ENCODE data around the gene TRAPPC5.

Gene TRAPPC5

GRCh38 chr19:7676376-7676775 is 4.3 kb upstream of the TRAPPC5 start:
- no peak for DNase-seq (ENCODE audit: low spot score)

DNA sequence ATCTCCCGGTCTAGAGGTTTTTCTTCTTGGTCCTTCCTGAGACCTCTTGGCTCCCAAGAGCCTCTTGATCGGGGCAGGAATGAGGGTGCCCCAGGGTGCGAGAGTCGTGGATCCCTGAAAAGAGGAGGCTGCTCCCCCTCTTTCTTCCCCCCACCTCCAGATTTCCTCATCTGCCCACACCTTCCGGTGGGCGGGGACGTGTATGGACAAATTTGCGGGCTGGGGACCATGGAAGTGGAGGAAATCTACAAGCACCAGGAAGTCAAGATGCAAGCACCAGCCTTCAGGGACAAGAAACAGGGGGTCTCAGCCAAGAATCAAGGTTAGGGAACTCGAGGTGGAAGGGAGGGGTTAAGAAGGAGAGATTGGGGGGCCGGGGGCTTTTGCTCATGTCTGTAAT is 3.8 kb upstream of the TRAPPC5 start, which contains the start of gene MCEMP1:
TSS of gene MCEMP1 (plus strand) at position 237 of the 400 bp plus-strand sequence. CDS start at position 268, 31 bp downstream.
- no peak for DNase-seq (ENCODE audit: low spot score)

- no peak for DNase-seq (ENCODE audit: low spot score)
These were observed 2.8 kb upstream of the TRAPPC5 start for GRCh38 chr19:7677669-7678311.

- no peak for DNase-seq (ENCODE audit: low spot score)
These were observed 1.5 kb upstream of the TRAPPC5 start for GRCh38 chr19:7678971-7679751.

DNA sequence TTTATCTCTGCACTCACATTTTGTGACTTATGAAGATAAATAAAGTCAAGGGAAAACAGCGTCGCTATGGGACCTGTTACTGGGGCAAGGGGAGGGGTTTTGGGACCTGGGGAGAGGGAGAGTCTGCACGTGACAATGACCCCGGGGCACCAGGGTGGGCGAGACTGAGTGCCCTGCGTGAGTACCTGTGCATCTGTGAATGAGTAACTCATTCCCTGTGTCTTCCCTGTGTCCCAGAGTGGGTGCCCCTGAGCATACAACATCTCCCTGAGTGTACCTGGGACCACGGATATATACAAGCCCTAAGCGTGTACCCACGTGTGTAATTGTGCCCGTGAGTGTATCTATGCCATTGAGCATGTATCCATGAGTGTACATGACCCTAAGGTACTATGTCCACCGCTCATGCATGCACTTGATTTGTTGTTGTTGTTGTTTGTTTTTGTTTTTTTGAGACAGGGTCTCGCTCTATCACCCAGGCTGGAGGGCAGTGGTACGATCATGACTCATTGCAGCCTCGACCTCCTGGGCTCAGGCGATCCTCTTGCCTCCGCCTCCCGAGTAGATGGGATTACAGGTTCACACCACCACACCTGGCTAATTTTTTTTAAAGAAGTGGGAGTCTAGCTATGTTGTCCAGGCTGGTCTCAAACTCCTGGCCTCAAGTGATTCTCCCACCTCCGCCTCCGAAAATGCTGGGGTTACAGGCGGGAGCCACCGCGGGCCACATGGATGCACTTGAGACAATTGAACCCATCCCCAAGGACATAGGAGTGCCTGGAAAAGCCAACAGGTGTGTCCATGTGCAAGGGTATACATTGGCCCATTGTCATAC is 645 bp upstream of the TRAPPC5 start:
- no peak for DNase-seq (ENCODE audit: low spot score)

DNA sequence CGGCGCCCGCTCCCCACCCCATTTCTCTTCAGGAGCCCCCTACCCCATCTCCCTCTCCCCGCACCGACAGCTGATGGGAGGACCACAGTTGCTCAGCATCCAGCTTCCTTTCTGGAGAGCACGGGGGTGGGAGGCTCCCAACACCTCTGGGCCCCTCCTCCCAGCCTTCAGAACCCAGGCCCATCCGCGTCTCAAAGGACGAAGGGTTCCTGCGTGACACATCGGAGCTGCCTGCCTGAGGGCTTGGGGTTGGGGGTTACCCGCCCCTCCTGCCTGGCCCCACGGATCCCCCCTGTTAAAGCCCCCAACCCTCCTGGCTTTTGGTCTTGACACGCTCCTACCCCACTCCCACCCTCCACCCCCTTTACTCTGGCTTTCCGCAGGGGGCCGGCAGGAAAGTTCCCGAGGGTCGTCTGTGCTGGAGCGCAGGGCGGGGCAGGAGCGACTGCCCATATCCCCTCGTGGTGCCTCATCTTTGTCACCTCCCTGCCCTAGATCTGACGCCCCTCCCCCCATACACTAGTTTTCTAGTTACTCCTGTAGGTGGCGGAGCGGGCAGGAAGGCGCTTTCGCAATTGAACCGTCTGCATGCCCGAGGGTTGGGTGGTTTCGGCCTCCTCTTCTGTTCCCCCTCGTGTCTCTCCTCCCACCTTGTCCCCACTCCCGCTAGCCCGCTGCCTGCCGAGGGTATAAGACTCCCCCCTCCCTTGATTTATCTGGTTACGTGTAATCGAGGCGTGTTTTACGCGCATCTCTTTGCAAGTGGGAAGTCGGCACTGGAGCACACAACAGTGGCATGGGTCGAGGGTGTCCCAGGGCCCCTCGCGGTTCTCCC is 924 bp downstream of the TRAPPC5 start:
- DNase-seq (ENCODE audit: low spot score): peak; percentile 92

DNA sequence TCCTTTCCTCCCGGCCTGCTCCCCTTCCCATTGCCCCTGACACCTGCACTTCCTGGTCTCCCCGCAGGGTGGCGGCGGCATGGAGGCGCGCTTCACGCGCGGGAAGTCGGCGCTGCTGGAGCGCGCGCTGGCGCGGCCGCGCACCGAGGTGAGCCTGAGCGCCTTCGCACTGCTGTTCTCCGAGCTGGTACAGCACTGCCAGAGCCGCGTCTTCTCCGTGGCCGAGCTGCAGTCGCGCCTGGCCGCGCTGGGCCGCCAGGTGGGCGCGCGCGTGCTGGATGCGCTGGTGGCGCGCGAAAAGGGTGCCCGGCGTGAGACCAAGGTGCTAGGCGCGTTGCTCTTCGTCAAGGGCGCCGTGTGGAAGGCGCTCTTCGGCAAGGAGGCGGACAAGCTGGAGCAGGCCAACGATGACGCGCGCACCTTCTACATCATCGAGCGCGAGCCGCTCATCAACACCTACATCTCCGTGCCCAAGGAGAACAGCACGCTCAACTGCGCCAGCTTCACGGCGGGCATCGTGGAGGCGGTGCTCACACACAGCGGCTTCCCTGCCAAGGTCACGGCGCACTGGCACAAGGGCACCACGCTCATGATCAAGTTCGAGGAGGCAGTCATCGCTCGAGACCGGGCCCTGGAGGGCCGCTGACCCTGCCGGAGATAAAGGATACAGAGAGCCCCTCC is 1.7 kb downstream of the TRAPPC5 start:
- no peak for DNase-seq (ENCODE audit: low spot score)

GRCh38 chr19:7685546-7686445 is 5.2 kb downstream of the TRAPPC5 start:
- DNase-seq (ENCODE audit: low spot score): no peak

GRCh38 chr19:7687177-7687576 is 6.5 kb downstream of the TRAPPC5 start:
- DNase-seq (ENCODE audit: low spot score): no peak

GRCh38 chr19:7689165-7689564 is 8.5 kb downstream of the TRAPPC5 start:
- no peak for DNase-seq (ENCODE audit: low spot score)

DNA sequence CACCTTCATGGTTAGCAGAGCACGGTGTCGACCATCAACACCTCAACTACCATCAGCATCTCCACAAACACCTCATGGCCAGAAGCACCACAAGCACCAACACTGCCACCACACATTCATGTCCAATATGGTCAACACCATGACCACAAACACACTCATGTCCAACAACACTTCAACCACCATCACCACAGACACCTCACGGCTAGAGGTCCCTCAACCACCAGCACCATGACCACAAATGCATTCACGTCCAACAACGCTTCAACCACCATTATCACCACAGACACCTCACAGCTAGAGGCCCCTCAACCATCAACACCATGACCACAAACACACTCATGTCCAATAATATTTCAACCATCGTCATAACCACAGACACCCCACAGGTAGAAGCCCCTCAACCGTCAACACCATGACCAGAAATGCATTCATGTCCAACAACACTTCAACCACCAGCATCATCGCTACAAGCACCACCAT is 10.2 kb downstream of the TRAPPC5 start:
- no peak for DNase-seq (ENCODE audit: low spot score)

GRCh38 chr19:7691497-7691896 is 10.9 kb downstream of the TRAPPC5 start:
- DNase-seq (ENCODE audit: low spot score): no peak

DNA sequence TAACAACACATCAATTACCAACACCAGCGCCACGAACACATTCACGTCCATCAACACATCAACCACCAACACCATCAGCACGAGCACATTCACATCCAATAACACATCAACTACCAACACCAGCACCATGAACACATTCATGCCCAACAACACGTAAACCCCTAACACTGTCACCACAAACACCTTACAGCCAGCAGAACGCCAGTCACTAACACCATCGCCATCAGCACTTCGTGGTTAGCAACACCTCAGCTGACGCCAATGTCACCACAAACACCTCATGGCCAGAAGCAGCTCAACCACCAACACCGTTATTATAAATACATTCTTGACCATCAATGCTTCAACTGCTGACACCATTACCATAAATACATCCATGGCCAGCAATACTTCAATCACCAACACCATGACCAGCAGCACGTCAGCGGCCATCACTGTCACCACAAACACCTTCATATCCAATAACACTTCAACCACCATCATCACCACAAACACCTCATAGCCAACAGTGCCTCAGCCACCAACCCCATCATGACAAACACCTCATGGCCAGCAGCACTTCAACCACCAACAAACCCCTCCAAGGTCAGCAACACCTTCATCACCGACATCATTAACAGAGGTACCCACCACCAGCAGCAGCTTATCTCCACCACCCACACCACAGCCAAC is 11.9 kb downstream of the TRAPPC5 start:
- DNase-seq (ENCODE audit: low spot score): no peak

- DNase-seq (ENCODE audit: low spot score): no peak
These were observed 13.9 kb downstream of the TRAPPC5 start for GRCh38 chr19:7694499-7694898.

DNA sequence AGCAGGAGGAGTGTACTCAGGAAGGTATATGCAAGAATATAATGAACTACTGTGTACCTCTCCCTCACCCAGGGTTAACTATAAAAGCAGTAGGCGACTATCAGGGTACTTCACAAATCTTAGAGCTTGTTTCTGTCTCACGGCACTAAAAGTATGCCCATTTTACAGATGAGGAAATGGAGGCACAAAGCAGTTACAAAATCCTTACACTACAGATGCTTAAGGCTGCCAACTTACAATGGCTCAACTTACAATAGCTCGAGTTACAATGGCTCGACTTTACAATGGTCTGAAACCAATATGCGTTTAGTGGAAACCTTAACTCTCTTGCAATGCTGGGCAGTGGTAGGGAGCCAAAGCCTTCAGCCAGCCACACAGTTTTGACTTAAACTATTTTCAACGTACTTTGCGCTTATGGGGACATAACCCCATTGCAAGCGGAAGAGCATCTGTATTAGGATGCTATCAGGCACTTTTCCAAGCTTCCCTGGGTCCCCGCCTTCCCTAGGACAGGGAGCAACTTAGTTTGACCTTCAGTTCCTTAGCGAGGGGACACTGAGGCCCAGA is 17.2 kb downstream of the TRAPPC5 start:
- DNase-seq (ENCODE audit: low spot score): no peak

DNA sequence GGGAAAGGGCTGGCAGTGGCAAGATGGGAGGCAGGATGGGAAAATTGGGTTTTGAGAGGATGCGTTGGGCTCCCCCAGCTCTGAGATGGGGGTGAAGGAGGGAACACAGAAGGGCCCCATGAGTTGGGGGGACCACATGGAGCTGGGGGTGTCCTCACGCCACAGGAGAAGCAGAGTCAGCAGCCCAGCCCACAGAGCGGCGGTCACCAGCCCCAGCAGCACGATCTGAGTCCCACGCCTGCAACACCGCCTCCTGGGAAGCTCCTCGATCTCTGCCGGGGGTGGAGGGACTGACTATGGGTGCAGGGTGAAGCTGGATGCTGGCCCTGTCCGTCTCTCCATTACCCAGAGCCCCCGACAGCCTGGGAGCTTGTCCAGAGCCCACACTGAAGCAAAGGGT is 17.9 kb downstream of the TRAPPC5 start:
- DNase-seq (ENCODE audit: low spot score): no peak

GRCh38 chr19:7699003-7699402 is 18.4 kb downstream of the TRAPPC5 start:
- DNase-seq (ENCODE audit: low spot score): no peak

- no peak for DNase-seq (ENCODE audit: low spot score)
These were observed 19.1 kb downstream of the TRAPPC5 start for GRCh38 chr19:7699417-7700401.

All from GM03348 (cell line).